ENCODE results near the gene SERPINB2.

Gene SERPINB2

GRCh38 chr18:63887424-63887823 lies at the start of gene SERPINB2:
TSS of gene SERPINB2 (plus strand) at chr18:63887705. CDS start at chr18:63891445, 3,740 bp downstream.
- DNase-seq (ENCODE audit: low read depth, low spot score): no peak

GRCh38 chr18:63843008-63843407 lies 44.5 kb upstream of the SERPINB2 start:
- no peak for DNase-seq (ENCODE audit: low read depth, low spot score)

GRCh38 chr18:63844254-63844653 lies 43.3 kb upstream of the SERPINB2 start:
- DNase-seq (ENCODE audit: low read depth, low spot score): no peak

GRCh38 chr18:63848159-63848558 lies 39.3 kb upstream of the SERPINB2 start:
- DNase-seq (ENCODE audit: low read depth, low spot score): no peak

GRCh38 chr18:63850020-63850419 lies 37.5 kb upstream of the SERPINB2 start:
- no peak for DNase-seq (ENCODE audit: low read depth, low spot score)

GRCh38 chr18:63850636-63851035 lies 36.9 kb upstream of the SERPINB2 start:
- DNase-seq (ENCODE audit: low read depth, low spot score): no peak

GRCh38 chr18:63858456-63858855 lies 29.0 kb upstream of the SERPINB2 start:
- DNase-seq (ENCODE audit: low read depth, low spot score): no peak

GRCh38 chr18:63859781-63860475 lies 27.6 kb upstream of the SERPINB2 start:
- no peak for DNase-seq (ENCODE audit: low read depth, low spot score)

- DNase-seq (ENCODE audit: low read depth, low spot score): no peak
Measured at GRCh38 chr18:63860531-63860930, 27.0 kb upstream of the SERPINB2 start.

GRCh38 chr18:63867368-63868125 lies 20.0 kb upstream of the SERPINB2 start:
- DNase-seq (ENCODE audit: low read depth, low spot score): no peak

GRCh38 chr18:63868546-63868945 lies 19.0 kb upstream of the SERPINB2 start:
- DNase-seq (ENCODE audit: low read depth, low spot score): no peak

GRCh38 chr18:63869374-63869773 lies 18.1 kb upstream of the SERPINB2 start:
- DNase-seq (ENCODE audit: low read depth, low spot score): no peak

GRCh38 chr18:63869851-63870250 lies 17.7 kb upstream of the SERPINB2 start:
- DNase-seq (ENCODE audit: low read depth, low spot score): no peak

GRCh38 chr18:63871836-63872235 lies 15.7 kb upstream of the SERPINB2 start:
- no peak for DNase-seq (ENCODE audit: low read depth, low spot score)

GRCh38 chr18:63872586-63872985 lies 14.9 kb upstream of the SERPINB2 start:
- DNase-seq (ENCODE audit: low read depth, low spot score): no peak

- DNase-seq (ENCODE audit: low read depth, low spot score): no peak
Measured at GRCh38 chr18:63878343-63878742, 9.2 kb upstream of the SERPINB2 start.

GRCh38 chr18:63878925-63879324 lies 8.6 kb upstream of the SERPINB2 start:
- DNase-seq (ENCODE audit: low read depth, low spot score): no peak

GRCh38 chr18:63879709-63880108 lies 7.8 kb upstream of the SERPINB2 start:
- no peak for DNase-seq (ENCODE audit: low read depth, low spot score)

GRCh38 chr18:63881851-63882250 lies 5.7 kb upstream of the SERPINB2 start:
- DNase-seq (ENCODE audit: low read depth, low spot score): no peak

- no peak for DNase-seq (ENCODE audit: low read depth, low spot score)
Measured at GRCh38 chr18:63882333-63883141, 5.0 kb upstream of the SERPINB2 start.

GRCh38 chr18:63883617-63884016 lies 3.9 kb upstream of the SERPINB2 start:
- no peak for DNase-seq (ENCODE audit: low read depth, low spot score)

- DNase-seq (ENCODE audit: low read depth, low spot score): no peak
Measured at GRCh38 chr18:63888470-63889190, 1.1 kb downstream of the SERPINB2 start.
